Body of pancreas (tissue), 4 donors: Measurements from ENCODE around the gene NOSTRIN. TPM values are rescaled to one million over a fixed set of nuclear protein-coding genes. Genes with fewer than 3 reads are reported as not detected.

Source experiments
- ATAC-seq: fragments of 150-250 bp; one replicate; pipeline ENCODE4 v1.9.1; 2016
- DNase-seq, 4 donors: peaks; one replicate each; pipeline ENCODE4 v3.0.0-alpha.2; 2019
- H3K27ac ChIP-seq, 4 donors: fragments of 200-600 bp; sonication (generic); 1 replicate in 3 of 4; 2 replicates in 1 of 4; pipeline versions ENCODE4 v1.5.1 to v1.6.1; 2016 to 2019; ENCODE audit warnings: mild to moderate bottlenecking in 1 of 4, mixed read lengths in 1 of 4, moderate library complexity in 1 of 4
- H3K27me3 ChIP-seq, 2 donors: fragments of 200-600 bp; sonication (generic); one replicate each; pipeline ENCODE4 v1.6.0; 2016; ENCODE audit warnings: mild to moderate bottlenecking in 1 of 2
- H3K36me3 ChIP-seq, 2 donors: fragments of 200-600 bp; sonication (generic); replicated peaks in 1 of 2; 2 replicates each; pipeline ENCODE4 v1.5.1; 2016; ENCODE audit warnings: low read depth in 2 of 2; ENCODE audit not compliant: insufficient read depth in 1 of 2
- H3K4me1 ChIP-seq: fragments of 200-600 bp; sonication (generic); one replicate; pipeline ENCODE4 v1.6.0; 2016
- H3K4me3 ChIP-seq, 2 donors: fragments of 200-600 bp; sonication (generic); 1 replicate in 1 of 2; 2 replicates in 1 of 2; pipeline ENCODE4 v1.5.1; 2016 to 2019
- H3K9me3 ChIP-seq, 3 donors: fragments of 200-600 bp; sonication (generic); 1 replicate in 2 of 3; 2 replicates in 1 of 3; pipeline ENCODE4 v1.5.1; 2016
- CTCF ChIP-seq, 7 experiments: fragments of 450-650 bp in 4 of 7; fragments of 200-600 bp in 3 of 7; sonication (generic) in 3 of 7; IDR thresholded peaks; one replicate each; pipeline ENCODE4 v1.5.1; 2016 to 2019; ENCODE audit warnings: antibody characterized with exemption in 7 of 7
- POLR2A ChIP-seq, 3 donors: fragments of 450-650 bp; IDR thresholded peaks; one replicate each; pipeline ENCODE4 v1.6.1; 2016; ENCODE audit warnings: antibody characterized with exemption in 3 of 3, mild to moderate bottlenecking in 2 of 3
- WGBS, 2 donors: methylation state at CpG; one replicate each; pipeline ENCODE4 v1.1.5; 2017; 5-methylcytosine and 5-hydroxymethylcytosine counted together
- intact Hi-C: fragments of 100-400 bp; cut with DNase I; formaldehyde crosslinking; loops from one replicate; pipeline ENCODE4 v1.15.1; 2023
- total RNA-seq, 2 donors: library from RNA; depleted of rRNA; stranded (reverse); fragments of >200 nt; gene quantifications; one replicate each; pipeline ENCODE4 v1.1.0, GENCODE V29; 2016

Gene NOSTRIN
- total RNA-seq, 2 donors from 2014 or later, result 34.8 to 64.3 TPM

- 28 to 31% methylated on average over 3 of the region's 3 CpGs for WGBS, 2 donors
- ATAC-seq (peak; percentile 45), DNase-seq (peak; percentile 26 to 56 (median 31))
- Histone ChIP-seq H3K4me3 (no peak overlapping the region), H3K36me3 (no peaks in the 10 kb centered on the region), H3K27ac (peak overlapping the region in 3 of 4 donors; percentile 35 to 86 (median 82)), H3K27me3 (no peaks in the 10 kb centered on the region), H3K4me1 (peaks cover 43% of the 10 kb centered on the region), H3K9me3 (no peaks in the 10 kb centered on the region)
- TF ChIP-seq CTCF (IDR thresholded peaks at IDR 0.05) (no peak), POLR2A (IDR thresholded peaks at IDR 0.05) (peak in 2 of 3 donors; percentile 8 to 11)
- intact Hi-C loops, result no loop called here
Observed at GRCh38 chr2:168804214-168804613, 1.8 kb downstream of the NOSTRIN start.

GRCh38 chr2:168805615-168806014 is 3.2 kb downstream of the NOSTRIN start:
- ATAC-seq (no peak), DNase-seq (no peak)
- no peaks in the 10 kb centered on the region for H3K9me3 ChIP-seq
- intact Hi-C loops, result no loop called here
- TF ChIP-seq POLR2A (IDR thresholded peaks at IDR 0.05) (no peak), CTCF (IDR thresholded peaks at IDR 0.05) (no peak)
- peaks cover 43% of the 10 kb centered on the region for H3K4me1 ChIP-seq
- no peak overlapping the region for H3K27ac ChIP-seq
- H3K36me3 ChIP-seq, result no peaks in the 10 kb centered on the region
- WGBS, 2 donors, result 90 to 96% methylated on average over 7 of the region's 7 CpGs
- H3K4me3 ChIP-seq, result no peak overlapping the region
- no peaks in the 10 kb centered on the region for H3K27me3 ChIP-seq

- Histone ChIP-seq H3K9me3 (no peaks in the 10 kb centered on the region), H3K4me3 (no peak overlapping the region), H3K27ac (no peak overlapping the region), H3K4me1 (peaks cover 42% of the 10 kb centered on the region), H3K36me3 (no peaks in the 10 kb centered on the region), H3K27me3 (no peaks in the 10 kb centered on the region)
- no peak for TF ChIP-seq POLR2A (IDR thresholded peaks at IDR 0.05)
- intact Hi-C loops, result no loop called here
- DNase-seq (no peak), ATAC-seq (no peak)
Observed at GRCh38 chr2:168809537-168809936, 7.1 kb downstream of the NOSTRIN start.

GRCh38 chr2:168810235-168810634 is 7.8 kb downstream of the NOSTRIN start:
- Histone ChIP-seq H3K27ac (no peak overlapping the region), H3K9me3 (no peaks in the 10 kb centered on the region), H3K27me3 (no peaks in the 10 kb centered on the region), H3K36me3 (no peaks in the 10 kb centered on the region), H3K4me1 (peaks cover 44% of the 10 kb centered on the region), H3K4me3 (no peak overlapping the region)
- ATAC-seq (no peak), DNase-seq (no peak)
- WGBS, 2 donors, result 89 to 100% methylated on average over 2 of the region's 2 CpGs
- TF ChIP-seq CTCF (IDR thresholded peaks at IDR 0.05) (no peak), POLR2A (IDR thresholded peaks at IDR 0.05) (no peak)
- intact Hi-C loops, result no loop called here

- no peak for ATAC-seq
- no peak overlapping the region for H3K4me3 ChIP-seq
- no peak overlapping the region for H3K27ac ChIP-seq
- 70 to 82% methylated on average over 3 of the region's 3 CpGs for WGBS, 2 donors
- DNase-seq, result no peak
- H3K36me3 ChIP-seq, result no peaks in the 10 kb centered on the region
- H3K4me1 ChIP-seq, result peaks cover 47% of the 10 kb centered on the region
- no peak for TF ChIP-seq CTCF (IDR thresholded peaks at IDR 0.05)
- no peak for TF ChIP-seq POLR2A (IDR thresholded peaks at IDR 0.05)
- no peaks in the 10 kb centered on the region for H3K9me3 ChIP-seq
- intact Hi-C loops, result no loop called here
- H3K27me3 ChIP-seq, result no peaks in the 10 kb centered on the region
Observed at GRCh38 chr2:168811696-168812095, 9.3 kb downstream of the NOSTRIN start.
